WTC11 (cell line): ENCODE measurements around the gene TMEM50B.

ENCODE experiments used
- CREB1 ChIP-seq: sonication (generic); formaldehyde crosslinking; IDR thresholded peaks from 2 replicates; pipeline ENCODE4 v1.8.0; 2023; ENCODE audit warnings: mild to moderate bottlenecking, missing genetic modification reagents
- NR3C1 ChIP-seq: sonication (generic); formaldehyde crosslinking; conservative IDR thresholded peaks from 2 replicates; pipeline ENCODE4 v1.8.1; 2023; ENCODE audit warnings: low read depth, mild to moderate bottlenecking, missing genetic modification reagents
- TEAD4 ChIP-seq: sonication (generic); formaldehyde crosslinking; IDR thresholded peaks from 2 replicates; pipeline ENCODE4 v1.8.0; 2022; ENCODE audit warnings: mild to moderate bottlenecking, missing genetic modification reagents
- TF ChIP-seq, protein P1 (sequence below): fragments of 200-600 bp; IDR thresholded peaks from 2 replicates; pipeline ENCODE4 v1.8.0; 2022; ENCODE audit warnings: antibody characterized with exemption
- TF ChIP-seq, protein P2 (sequence below): sonication (generic); formaldehyde crosslinking; IDR thresholded peaks from 2 replicates; pipeline ENCODE4 v1.8.1; 2023; ENCODE audit warnings: mild to moderate bottlenecking, moderate library complexity, missing genetic modification reagents
- TF ChIP-seq, protein P3 (sequence below): sonication (generic); formaldehyde crosslinking; IDR thresholded peaks from 2 replicates; pipeline ENCODE4 v1.8.0; 2022; ENCODE audit warnings: mild to moderate bottlenecking, missing genetic modification reagents
- TF ChIP-seq, protein P4 (sequence below): sonication (generic); formaldehyde crosslinking; IDR thresholded peaks from 2 replicates; pipeline ENCODE4 v1.8.0; 2023; ENCODE audit warnings: missing genetic modification reagents
- TF ChIP-seq, protein P5 (sequence below): sonication (generic); formaldehyde crosslinking; IDR thresholded peaks from 2 replicates; pipeline ENCODE4 v1.8.1; 2023; ENCODE audit warnings: mild to moderate bottlenecking, missing genetic modification reagents, moderate library complexity

DNA sequence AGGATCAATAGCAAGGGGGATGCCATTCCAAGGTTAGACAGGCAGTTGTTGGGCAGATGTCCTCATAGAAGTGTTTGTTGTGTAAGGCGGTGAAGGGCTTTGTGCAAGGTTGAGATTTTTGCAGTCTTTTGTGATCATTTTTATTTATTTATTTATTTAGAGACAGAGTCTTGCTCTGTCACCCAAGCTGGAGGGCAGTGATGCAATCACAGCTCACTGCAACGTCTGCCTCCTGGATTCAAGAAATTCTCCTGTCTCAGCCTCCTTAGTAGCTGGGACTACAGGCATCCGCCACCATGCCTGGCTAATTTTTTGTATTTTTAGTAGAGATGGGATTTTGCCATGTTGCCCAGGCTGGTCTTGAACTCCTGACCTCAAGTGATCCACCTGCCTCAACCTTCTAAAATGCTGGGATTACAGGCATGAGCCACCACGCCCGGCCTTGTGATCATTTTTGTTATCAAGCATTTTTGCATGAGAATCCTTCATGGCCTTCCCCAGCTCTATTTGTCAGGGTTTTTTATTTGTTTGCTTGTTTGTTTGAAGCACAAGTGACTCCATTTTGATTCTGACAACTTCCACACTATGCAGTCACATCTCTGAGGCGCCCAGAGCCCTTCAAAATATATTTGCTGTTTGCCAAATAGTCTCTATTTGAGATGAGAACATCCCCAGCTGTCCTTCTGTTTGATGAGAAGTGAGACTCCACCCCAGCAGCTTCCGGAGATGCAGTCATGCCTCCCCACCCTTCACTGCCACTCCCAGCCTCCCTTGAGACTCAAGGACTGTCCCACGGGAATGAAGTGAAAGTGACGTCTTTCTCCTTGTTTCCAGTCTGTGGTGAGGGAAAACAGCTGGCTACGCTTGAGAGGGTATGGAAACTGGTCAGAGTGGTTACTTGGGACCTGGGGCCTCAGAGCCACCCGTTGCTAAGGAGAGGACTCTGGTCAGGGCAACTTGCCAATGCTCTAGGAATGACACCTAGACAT lies 38.0 kb downstream of the TMEM50B start:
- TF ChIP-seq, protein P1, sequence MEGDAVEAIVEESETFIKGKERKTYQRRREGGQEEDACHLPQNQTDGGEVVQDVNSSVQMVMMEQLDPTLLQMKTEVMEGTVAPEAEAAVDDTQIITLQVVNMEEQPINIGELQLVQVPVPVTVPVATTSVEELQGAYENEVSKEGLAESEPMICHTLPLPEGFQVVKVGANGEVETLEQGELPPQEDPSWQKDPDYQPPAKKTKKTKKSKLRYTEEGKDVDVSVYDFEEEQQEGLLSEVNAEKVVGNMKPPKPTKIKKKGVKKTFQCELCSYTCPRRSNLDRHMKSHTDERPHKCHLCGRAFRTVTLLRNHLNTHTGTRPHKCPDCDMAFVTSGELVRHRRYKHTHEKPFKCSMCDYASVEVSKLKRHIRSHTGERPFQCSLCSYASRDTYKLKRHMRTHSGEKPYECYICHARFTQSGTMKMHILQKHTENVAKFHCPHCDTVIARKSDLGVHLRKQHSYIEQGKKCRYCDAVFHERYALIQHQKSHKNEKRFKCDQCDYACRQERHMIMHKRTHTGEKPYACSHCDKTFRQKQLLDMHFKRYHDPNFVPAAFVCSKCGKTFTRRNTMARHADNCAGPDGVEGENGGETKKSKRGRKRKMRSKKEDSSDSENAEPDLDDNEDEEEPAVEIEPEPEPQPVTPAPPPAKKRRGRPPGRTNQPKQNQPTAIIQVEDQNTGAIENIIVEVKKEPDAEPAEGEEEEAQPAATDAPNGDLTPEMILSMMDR: no peak
- TF ChIP-seq NR3C1 (CRISPR knock-in tag) (no peak), CREB1 (CRISPR knock-in tag) (no peak), TEAD4 (CRISPR knock-in tag) (no peak)
- TF ChIP-seq, protein P2, sequence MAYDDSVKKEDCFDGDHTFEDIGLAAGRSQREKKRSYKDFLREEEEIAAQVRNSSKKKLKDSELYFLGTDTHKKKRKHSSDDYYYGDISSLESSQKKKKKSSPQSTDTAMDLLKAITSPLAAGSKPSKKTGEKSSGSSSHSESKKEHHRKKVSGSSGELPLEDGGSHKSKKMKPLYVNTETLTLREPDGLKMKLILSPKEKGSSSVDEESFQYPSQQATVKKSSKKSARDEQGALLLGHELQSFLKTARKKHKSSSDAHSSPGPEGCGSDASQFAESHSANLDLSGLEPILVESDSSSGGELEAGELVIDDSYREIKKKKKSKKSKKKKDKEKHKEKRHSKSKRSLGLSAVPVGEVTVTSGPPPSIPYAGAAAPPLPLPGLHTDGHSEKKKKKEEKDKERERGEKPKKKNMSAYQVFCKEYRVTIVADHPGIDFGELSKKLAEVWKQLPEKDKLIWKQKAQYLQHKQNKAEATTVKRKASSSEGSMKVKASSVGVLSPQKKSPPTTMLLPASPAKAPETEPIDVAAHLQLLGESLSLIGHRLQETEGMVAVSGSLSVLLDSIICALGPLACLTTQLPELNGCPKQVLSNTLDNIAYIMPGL: no peak
- TF ChIP-seq, protein P3, sequence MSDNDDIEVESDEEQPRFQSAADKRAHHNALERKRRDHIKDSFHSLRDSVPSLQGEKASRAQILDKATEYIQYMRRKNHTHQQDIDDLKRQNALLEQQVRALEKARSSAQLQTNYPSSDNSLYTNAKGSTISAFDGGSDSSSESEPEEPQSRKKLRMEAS (CRISPR knock-in tag): no peak
- TF ChIP-seq, protein P4, sequence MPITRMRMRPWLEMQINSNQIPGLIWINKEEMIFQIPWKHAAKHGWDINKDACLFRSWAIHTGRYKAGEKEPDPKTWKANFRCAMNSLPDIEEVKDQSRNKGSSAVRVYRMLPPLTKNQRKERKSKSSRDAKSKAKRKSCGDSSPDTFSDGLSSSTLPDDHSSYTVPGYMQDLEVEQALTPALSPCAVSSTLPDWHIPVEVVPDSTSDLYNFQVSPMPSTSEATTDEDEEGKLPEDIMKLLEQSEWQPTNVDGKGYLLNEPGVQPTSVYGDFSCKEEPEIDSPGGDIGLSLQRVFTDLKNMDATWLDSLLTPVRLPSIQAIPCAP (CRISPR knock-in tag): no peak
- TF ChIP-seq, protein P5, sequence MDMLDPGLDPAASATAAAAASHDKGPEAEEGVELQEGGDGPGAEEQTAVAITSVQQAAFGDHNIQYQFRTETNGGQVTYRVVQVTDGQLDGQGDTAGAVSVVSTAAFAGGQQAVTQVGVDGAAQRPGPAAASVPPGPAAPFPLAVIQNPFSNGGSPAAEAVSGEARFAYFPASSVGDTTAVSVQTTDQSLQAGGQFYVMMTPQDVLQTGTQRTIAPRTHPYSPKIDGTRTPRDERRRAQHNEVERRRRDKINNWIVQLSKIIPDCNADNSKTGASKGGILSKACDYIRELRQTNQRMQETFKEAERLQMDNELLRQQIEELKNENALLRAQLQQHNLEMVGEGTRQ: no peak
